ENCODE results near the gene TRAPPC11. TPM values are rescaled to one million over a fixed set of nuclear protein-coding genes. Genes with fewer than 3 reads are reported as not detected.
A peak's percentile ranks its signal among the peaks of the same experiment; 100 is the strongest.
"Not testable (repeated sequence)": the region's sequence is repeated elsewhere in the genome, so short reads cannot be mapped to it uniquely, and the experiment has no call there.

TRAPPC11 gene
- total RNA-seq, 5 donors from 2014 or later (not counting 1 experiment from before 2014, with no cell fraction given) = 28.0 to 50.6 (median 38.3) TPM

DNA sequence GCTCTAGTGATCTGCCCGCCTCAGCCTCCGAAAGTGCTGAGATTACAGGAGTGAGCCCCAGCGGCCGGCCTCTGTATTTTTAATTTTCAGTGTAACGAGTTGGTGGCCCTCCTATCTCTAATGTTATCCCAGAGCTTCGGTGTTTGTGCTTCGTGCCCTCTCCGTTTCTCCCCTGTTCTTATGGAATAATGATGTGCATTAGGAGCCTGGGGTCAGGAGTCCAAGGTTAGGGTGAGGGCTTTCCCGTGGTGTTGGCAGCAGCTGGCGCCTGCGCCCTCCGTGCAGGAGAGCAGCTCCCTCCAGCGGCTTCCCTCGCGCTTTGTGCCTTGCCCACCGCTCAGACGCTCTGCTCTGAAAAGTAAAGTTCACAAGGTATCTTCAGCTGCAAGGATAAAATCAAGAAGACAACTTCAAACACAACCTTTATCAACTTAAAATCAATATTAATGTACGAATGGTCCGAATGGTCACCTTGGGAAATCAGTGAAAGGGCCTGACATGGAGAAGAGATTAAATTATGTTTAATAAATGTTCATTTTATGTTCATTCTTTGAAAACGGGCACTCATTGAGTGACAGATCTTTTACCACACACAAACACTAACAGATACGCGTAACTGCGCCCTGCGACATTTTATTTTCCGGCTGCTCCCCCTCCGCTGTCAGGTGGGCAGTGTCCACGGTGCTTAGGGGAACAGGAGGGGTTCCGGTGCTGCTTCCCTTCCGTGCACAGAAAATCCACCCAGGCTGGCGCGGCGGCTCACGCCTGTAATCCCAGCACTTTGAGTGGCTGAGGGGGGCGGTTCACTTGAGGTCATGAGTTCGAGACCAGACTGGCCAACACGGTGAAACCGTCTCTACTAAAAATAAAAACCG is 62.4 kb downstream of the TRAPPC11 start:
- peak; percentile 34 to 63 (median 50) for ATAC-seq (replicated peaks in 1 of 4)
- Histone ChIP-seq H3K9me3 (no peaks in the 10 kb centered on the region), H3K4me3 (ENCODE audit: control insufficient read depth in 1 of 2, extremely low read depth in 1 of 2, low read length in 1 of 2) (peak overlapping the region; percentile 52 to 58), H3K4me1 (ENCODE audit: control insufficient read depth in 1 of 2, extremely low read depth in 1 of 2, insufficient read depth in 2 of 2, low read length in 2 of 2) (peaks cover 2 to 24% of the 10 kb centered on the region in 2 experiments), H3K27ac (ENCODE audit: low read length) (no peak overlapping the region), H3K27me3 (replicated peaks in 1 of 2; ENCODE audit: control insufficient read depth in 2 of 2, extremely low read depth in 1 of 2, insufficient read depth in 2 of 2, low read length in 1 of 2) (peaks cover 0 to 14% of the 10 kb centered on the region in 2 experiments), H3K36me3 (ENCODE audit: control insufficient read depth in 2 of 2, extremely low read depth in 1 of 2, insufficient read depth in 1 of 2, low read length in 1 of 2) (no peaks in the 10 kb centered on the region)
- Mint-ChIP-seq H3K27me3 (no peaks in the 10 kb centered on the region), H3K27ac (peak overlapping the region; percentile 57 to 80), H3K4me3 (peak overlapping the region; percentile 83 to 93 (median 88)), H3K4me1 (peaks cover 15 to 20% (median 18%) of the 10 kb centered on the region in 3 donors), H3K36me3 (no peaks in the 10 kb centered on the region), H3K9me3 (no peaks in the 10 kb centered on the region)
- CTCF ChIA-PET = interaction anchor here (0.5 to 1.1 kb wide), 7 partner anchors 22 to 527 kb away, joined by 3 to 6 read pairs (median 3); no protein-coding TSS in a partner anchor
- POLR2A ChIA-PET = interaction anchor here in 1 of 2 donors (0.7 kb wide), 1 partner anchor 48 kb away, joined by 3 read pairs; no protein-coding TSS in a partner anchor
- WGBS (ENCODE audit: insufficient coverage) = 42% methylated on average over 17 of the region's 38 CpGs
- DNase-seq = peak in 33 of 35 experiments; percentile 11 to 66 (median 31)

DNA sequence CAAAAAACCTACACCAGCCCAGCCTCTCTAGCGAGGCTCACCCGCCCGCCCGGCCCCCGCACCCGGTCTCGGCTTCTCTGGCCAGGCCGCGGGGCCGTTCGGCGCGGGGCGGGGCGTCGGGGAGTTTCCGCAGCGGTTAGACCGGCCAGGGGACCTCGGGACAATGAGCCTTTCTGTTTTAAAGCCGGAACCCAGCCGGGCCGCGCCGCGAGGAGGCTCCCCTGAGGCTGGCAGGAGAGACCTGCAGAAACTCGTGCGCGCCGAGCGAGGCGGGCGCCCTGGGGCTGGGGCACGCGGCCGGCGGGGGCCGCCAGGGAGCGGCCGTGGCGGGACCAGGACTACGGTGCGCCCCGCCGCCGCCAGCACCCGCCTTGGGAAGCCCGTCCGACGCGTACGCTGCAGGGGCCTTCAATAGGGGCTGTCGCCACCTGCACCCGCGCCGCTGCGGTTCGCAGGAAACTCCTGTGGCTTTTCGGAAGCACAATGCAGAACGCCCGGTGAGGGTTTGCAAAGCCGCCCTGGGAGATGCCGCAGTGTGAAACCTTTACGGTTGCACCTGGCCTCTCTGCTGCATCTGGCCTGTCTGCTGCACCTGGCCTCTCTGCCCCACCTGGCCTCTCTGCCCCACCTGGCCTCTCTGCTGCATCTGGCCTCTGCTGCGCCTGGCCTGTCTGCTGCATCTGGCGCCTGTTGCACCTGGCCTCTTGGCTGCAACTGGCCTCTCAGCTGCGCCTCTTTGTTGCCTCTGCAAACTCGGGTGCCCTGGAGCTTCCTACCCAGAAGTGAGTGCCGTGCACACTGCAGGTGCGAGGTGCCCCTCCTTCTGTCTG is 63.9 kb downstream of the TRAPPC11 start:
- H3K9me3 ChIP-seq = no peaks in the 10 kb centered on the region
- Mint-ChIP-seq H3K4me1 (peaks cover 15 to 20% (median 18%) of the 10 kb centered on the region in 3 donors), H3K4me3 (peak overlapping the region; percentile 83 to 93 (median 88)), H3K27ac (peak overlapping the region; percentile 69 to 74), H3K36me3 (no peaks in the 10 kb centered on the region), H3K27me3 (peaks cover 0 to under 1% of the 10 kb centered on the region in 2 donors), H3K9me3 (no peaks in the 10 kb centered on the region)
- no peak overlapping the region for H3K27ac ChIP-seq (ENCODE audit: low read length)
- WGBS (ENCODE audit: insufficient coverage) = 2% methylated on average over 70 of the region's 70 CpGs
- H3K27me3 ChIP-seq (replicated peaks in 1 of 2; ENCODE audit: control insufficient read depth in 2 of 2, extremely low read depth in 1 of 2, insufficient read depth in 2 of 2, low read length in 1 of 2) = peaks cover 0 to 14% of the 10 kb centered on the region in 2 experiments
- H3K4me1 ChIP-seq (ENCODE audit: control insufficient read depth in 1 of 2, extremely low read depth in 1 of 2, insufficient read depth in 2 of 2, low read length in 2 of 2) = peaks cover 2 to 24% of the 10 kb centered on the region in 2 experiments
- ATAC-seq (replicated peaks in 1 of 4) (peak; percentile 63 to 73 (median 68)), DNase-seq (peak; percentile 12 to 62 (median 34))
- ChIA-PET CTCF (interaction anchor here in 1 of 2 donors (0.7 kb wide), 2 partner anchors 179 to 1623 kb away, joined by 3 to 4 read pairs; no protein-coding TSS in a partner anchor), POLR2A (interaction anchor here in 1 of 2 donors (0.6 kb wide), 1 partner anchor 238 kb away, joined by 3 read pairs; no protein-coding TSS in a partner anchor)
- no peaks in the 10 kb centered on the region for H3K36me3 ChIP-seq (ENCODE audit: control insufficient read depth in 2 of 2, extremely low read depth in 1 of 2, insufficient read depth in 1 of 2, low read length in 1 of 2)
- peak overlapping the region; percentile 52 to 58 for H3K4me3 ChIP-seq (ENCODE audit: control insufficient read depth in 1 of 2, extremely low read depth in 1 of 2, low read length in 1 of 2)

DNA sequence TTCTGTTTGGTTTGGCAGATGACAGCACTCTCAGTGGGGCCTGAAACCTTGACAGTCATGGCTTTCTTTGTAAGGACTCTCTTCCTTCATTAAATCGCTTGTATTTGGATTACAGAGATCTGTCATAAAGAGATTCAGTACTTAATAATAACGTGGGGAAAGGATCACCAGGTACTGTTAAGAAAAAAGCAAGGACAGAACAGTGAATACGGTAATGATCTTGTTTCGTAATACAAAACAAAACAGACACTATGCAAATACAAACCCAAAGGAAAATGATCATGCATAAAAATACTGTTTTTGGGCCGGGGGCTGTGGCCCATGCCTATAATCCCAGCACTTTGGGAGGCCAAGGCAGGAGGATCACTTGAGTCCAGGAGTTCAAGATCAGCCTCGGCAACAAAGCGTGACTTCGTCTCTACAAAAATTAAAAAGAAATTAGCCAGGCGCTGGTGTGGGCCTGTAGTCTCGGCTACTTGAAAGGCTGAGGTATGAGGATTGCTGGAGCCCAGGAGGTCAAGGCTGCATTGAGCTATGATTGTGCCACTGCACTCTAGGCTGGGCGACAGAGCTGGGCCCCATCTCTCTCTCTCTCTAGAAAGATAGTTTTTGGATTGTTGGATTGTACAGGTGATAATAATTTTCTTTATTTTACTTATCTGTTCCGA is 64.6 kb downstream of the TRAPPC11 start:
- peaks cover 0 to 3% of the 10 kb centered on the region in 2 donors for H3K27me3 Mint-ChIP-seq
- DNase-seq = no peak
- ATAC-seq (replicated peaks in 1 of 4) = no peak
- peaks cover 15 to 20% (median 18%) of the 10 kb centered on the region in 3 donors for H3K4me1 Mint-ChIP-seq
- H3K9me3 Mint-ChIP-seq = no peaks in the 10 kb centered on the region
- H3K4me3 Mint-ChIP-seq = peak overlapping the region; percentile 78 to 93 (median 84)
- Histone ChIP-seq H3K36me3 (ENCODE audit: control insufficient read depth in 2 of 2, extremely low read depth in 1 of 2, insufficient read depth in 1 of 2, low read length in 1 of 2) (no peaks in the 10 kb centered on the region), H3K4me3 (ENCODE audit: control insufficient read depth in 1 of 2, extremely low read depth in 1 of 2, low read length in 1 of 2) (peak overlapping the region; percentile 52 to 58), H3K27ac (ENCODE audit: low read length) (no peak overlapping the region), H3K4me1 (ENCODE audit: control insufficient read depth in 1 of 2, extremely low read depth in 1 of 2, insufficient read depth in 2 of 2, low read length in 2 of 2) (peaks cover 2 to 24% of the 10 kb centered on the region in 2 experiments), H3K27me3 (replicated peaks in 1 of 2; ENCODE audit: control insufficient read depth in 2 of 2, extremely low read depth in 1 of 2, insufficient read depth in 2 of 2, low read length in 1 of 2) (peaks cover 0 to 19% of the 10 kb centered on the region in 2 experiments), H3K9me3 (no peaks in the 10 kb centered on the region)
- CTCF ChIA-PET = no interaction called here
- POLR2A ChIA-PET = no interaction called here
- H3K27ac Mint-ChIP-seq = peak overlapping the region; percentile 69 to 74
- 100% methylated on average over 6 of the region's 12 CpGs for WGBS (ENCODE audit: insufficient coverage)
- no peaks in the 10 kb centered on the region for H3K36me3 Mint-ChIP-seq

DNA sequence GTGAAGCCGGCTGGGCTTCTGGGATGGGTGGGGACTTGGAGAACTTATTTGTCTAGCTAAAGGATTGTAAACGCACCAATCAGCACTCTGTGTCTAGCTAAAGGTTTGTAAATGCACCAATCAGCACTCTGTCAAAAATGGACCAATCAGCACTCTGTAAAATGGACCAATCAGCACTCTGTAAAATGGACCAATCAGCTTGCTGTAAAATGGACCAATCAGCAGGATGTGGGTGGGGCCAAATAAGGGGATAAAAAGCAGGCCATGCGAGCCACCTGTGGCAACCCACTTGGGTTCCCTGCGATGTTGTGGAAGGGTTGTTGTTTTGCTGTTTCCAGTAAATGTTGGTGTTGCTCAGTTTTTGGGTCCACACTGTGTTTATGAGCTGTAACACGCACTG is 66.5 kb downstream of the TRAPPC11 start:
- CTCF ChIA-PET = interaction anchor here in 1 of 2 donors (0.9 kb wide), 1 partner anchor 12 kb away, joined by 4 read pairs; no protein-coding TSS in a partner anchor
- H3K27ac ChIP-seq (ENCODE audit: low read length); H3K36me3 ChIP-seq (ENCODE audit: control insufficient read depth in 2 of 2, extremely low read depth in 1 of 2, insufficient read depth in 1 of 2, low read length in 1 of 2); POLR2A ChIA-PET; ATAC-seq (replicated peaks in 1 of 4); DNase-seq; H3K4me3 Mint-ChIP-seq; H3K4me3 ChIP-seq (ENCODE audit: control insufficient read depth in 1 of 2, extremely low read depth in 1 of 2, low read length in 1 of 2); H3K36me3 Mint-ChIP-seq; H3K27ac Mint-ChIP-seq; H3K9me3 ChIP-seq; H3K27me3 Mint-ChIP-seq; H3K9me3 Mint-ChIP-seq: not testable (repeated sequence)
- H3K4me1 Mint-ChIP-seq = peaks cover 15 to 20% (median 18%) of the 10 kb centered on the region in 3 donors
- Histone ChIP-seq H3K27me3 (replicated peaks in 1 of 2; ENCODE audit: control insufficient read depth in 2 of 2, extremely low read depth in 1 of 2, insufficient read depth in 2 of 2, low read length in 1 of 2) (peaks cover 0 to 23% of the 10 kb centered on the region in 2 experiments), H3K4me1 (ENCODE audit: control insufficient read depth in 1 of 2, extremely low read depth in 1 of 2, insufficient read depth in 2 of 2, low read length in 2 of 2) (peaks cover 2 to 24% of the 10 kb centered on the region in 2 experiments)
- 81% methylated on average over 3 of the region's 5 CpGs for WGBS (ENCODE audit: insufficient coverage)

DNA sequence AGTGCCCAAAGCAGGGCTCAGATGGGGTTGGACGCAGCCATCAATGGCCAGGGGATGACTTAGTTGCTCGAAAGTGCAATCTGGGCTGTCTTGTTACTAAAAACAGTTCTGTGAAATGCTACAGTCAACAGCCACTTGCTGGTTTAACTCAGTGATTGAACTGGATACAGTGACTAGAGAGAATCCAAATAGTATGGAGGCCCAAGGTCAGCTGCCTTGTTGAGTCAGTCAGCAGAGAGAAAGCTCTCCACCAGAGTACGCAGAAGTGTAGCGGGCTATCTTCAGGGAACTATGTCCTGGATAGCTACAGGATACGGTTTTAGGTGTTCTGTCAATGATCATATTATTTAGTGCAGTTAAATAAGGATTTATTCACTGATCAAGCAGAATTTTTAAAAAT is 68.4 kb downstream of the TRAPPC11 start:
- no peak for DNase-seq
- no peak overlapping the region for H3K27ac Mint-ChIP-seq
- Histone ChIP-seq H3K4me1 (ENCODE audit: control insufficient read depth in 1 of 2, extremely low read depth in 1 of 2, insufficient read depth in 2 of 2, low read length in 2 of 2) (peaks cover 2 to 11% of the 10 kb centered on the region in 2 experiments), H3K36me3 (ENCODE audit: control insufficient read depth in 2 of 2, extremely low read depth in 1 of 2, insufficient read depth in 1 of 2, low read length in 1 of 2) (no peaks in the 10 kb centered on the region), H3K27me3 (replicated peaks in 1 of 2; ENCODE audit: control insufficient read depth in 2 of 2, extremely low read depth in 1 of 2, insufficient read depth in 2 of 2, low read length in 1 of 2) (peaks cover 0 to 14% of the 10 kb centered on the region in 2 experiments), H3K27ac (ENCODE audit: low read length) (no peak overlapping the region), H3K4me3 (ENCODE audit: control insufficient read depth in 1 of 2, extremely low read depth in 1 of 2, low read length in 1 of 2) (no peak overlapping the region), H3K9me3 (no peaks in the 10 kb centered on the region)
- ChIA-PET CTCF (no interaction called here), POLR2A (no interaction called here)
- no peaks in the 10 kb centered on the region for H3K36me3 Mint-ChIP-seq
- H3K4me3 Mint-ChIP-seq = no peak overlapping the region
- no peaks in the 10 kb centered on the region for H3K9me3 Mint-ChIP-seq
- 92% methylated on average over 2 of the region's 5 CpGs for WGBS (ENCODE audit: insufficient coverage)
- peaks cover 0 to 8% of the 10 kb centered on the region in 2 donors for H3K27me3 Mint-ChIP-seq
- H3K4me1 Mint-ChIP-seq = peaks cover 8 to 11% (median 10%) of the 10 kb centered on the region in 3 donors
- no peak for ATAC-seq (replicated peaks in 1 of 4)
